ENCODE data around the gene CCDC198. TPM values are rescaled to one million over a fixed set of nuclear protein-coding genes. Genes with fewer than 3 reads are reported as not detected.

Gene CCDC198
- total RNA-seq, 2 donors from 2014 or later, result not detected

DNA sequence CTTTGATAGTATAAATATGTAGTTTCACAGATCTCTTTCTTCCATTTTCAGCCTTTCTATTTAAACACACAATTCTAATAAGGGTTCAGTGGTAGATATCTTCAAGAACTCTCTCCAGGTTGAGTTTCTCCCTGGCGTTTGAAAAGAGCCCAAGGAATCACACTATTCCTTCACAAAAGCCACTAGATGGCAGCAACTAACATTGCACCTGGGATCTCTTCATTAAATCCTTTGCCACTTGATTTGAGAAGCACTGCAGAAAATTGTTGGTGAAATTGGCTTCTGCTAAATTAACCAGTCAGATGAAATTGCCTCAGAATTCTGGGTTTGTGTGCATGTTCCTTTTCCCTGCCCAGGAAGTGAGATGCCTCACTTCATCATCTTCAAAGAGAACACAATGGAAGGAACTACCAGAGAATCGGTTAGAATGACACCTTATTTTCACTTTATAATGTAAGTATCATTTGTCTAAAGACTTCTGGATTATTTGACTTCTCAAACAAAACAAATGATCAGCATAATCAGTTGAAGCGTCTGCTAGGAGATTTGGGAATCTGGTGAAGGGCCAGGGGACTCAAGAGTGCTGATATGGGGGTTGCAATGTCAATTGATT lies 6.8 kb downstream of the CCDC198 start:
- no peak for DNase-seq
- H3K4me3 ChIP-seq (ENCODE audit: low read length), result no peak overlapping the region
- 25 to 47% methylated on average over 1 to 2 of the region's 3 CpGs for WGBS, 2 experiments (ENCODE audit: insufficient coverage in 1 of 2, insufficient read length in 1 of 2)

DNA sequence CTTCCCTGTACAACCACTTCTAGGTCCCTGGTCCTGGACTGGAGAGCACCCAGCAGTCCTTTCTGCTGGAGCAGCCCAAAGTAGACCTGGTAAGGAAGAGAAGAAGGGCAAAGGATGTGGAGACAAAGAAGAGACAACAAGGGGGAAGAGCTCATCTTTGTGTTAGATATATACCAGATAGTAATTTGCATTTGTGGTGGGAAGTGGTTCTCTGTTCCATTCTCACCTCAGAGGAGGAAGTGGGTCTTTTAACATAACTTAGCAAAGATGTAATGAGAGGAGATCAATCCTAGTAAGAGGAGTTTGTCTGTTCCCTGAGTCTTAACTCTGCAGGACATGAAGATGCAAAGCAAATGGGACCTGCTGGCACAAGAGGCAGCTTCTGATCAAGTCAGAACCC lies 8.0 kb downstream of the CCDC198 start:
- no peak overlapping the region for H3K9ac ChIP-seq (ENCODE audit: extremely low read depth, low read length, poor library complexity, severe bottlenecking)
- no peak for DNase-seq
- H3K27ac ChIP-seq (ENCODE audit: low read depth, low read length), result no peak overlapping the region
- Mint-ChIP-seq H3K27ac (no peak overlapping the region), H3K27me3 (ENCODE audit: insufficient read depth) (no peaks in the 10 kb centered on the region), H3K36me3 (ENCODE audit: low read depth) (no peaks in the 10 kb centered on the region), H3K9me3 (no peaks in the 10 kb centered on the region), H3K4me3 (no peak overlapping the region), H3K4me1 (peaks cover 6% of the 10 kb centered on the region)
- H3K4me3 ChIP-seq (ENCODE audit: low read length), result no peak overlapping the region
- H3K27me3 ChIP-seq (ENCODE audit: control insufficient read depth, insufficient read depth, low read length, poor library complexity, severe bottlenecking), result no peaks in the 10 kb centered on the region
- no peaks in the 10 kb centered on the region for H3K36me3 ChIP-seq (ENCODE audit: control insufficient read depth, insufficient read depth, low read length)
- peaks cover 4% of the 10 kb centered on the region for H3K4me1 ChIP-seq (ENCODE audit: control insufficient read depth, insufficient read depth, low read length)
- TF ChIP-seq, protein P1, sequence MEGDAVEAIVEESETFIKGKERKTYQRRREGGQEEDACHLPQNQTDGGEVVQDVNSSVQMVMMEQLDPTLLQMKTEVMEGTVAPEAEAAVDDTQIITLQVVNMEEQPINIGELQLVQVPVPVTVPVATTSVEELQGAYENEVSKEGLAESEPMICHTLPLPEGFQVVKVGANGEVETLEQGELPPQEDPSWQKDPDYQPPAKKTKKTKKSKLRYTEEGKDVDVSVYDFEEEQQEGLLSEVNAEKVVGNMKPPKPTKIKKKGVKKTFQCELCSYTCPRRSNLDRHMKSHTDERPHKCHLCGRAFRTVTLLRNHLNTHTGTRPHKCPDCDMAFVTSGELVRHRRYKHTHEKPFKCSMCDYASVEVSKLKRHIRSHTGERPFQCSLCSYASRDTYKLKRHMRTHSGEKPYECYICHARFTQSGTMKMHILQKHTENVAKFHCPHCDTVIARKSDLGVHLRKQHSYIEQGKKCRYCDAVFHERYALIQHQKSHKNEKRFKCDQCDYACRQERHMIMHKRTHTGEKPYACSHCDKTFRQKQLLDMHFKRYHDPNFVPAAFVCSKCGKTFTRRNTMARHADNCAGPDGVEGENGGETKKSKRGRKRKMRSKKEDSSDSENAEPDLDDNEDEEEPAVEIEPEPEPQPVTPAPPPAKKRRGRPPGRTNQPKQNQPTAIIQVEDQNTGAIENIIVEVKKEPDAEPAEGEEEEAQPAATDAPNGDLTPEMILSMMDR (conservative IDR thresholded peaks at IDR 0.05), result no peak
- H3K9me3 ChIP-seq (ENCODE audit: control insufficient read depth, low read length), result no peaks in the 10 kb centered on the region

More for the DNA sequence above, 6.8 kb downstream of the CCDC198 start:
- no peak overlapping the region for H3K27ac ChIP-seq (ENCODE audit: low read depth, low read length)
- H3K9ac ChIP-seq (ENCODE audit: extremely low read depth, low read length, poor library complexity, severe bottlenecking), result no peak overlapping the region
- H3K9me3 ChIP-seq (ENCODE audit: control insufficient read depth, low read length), result no peaks in the 10 kb centered on the region
- H3K27me3 ChIP-seq (ENCODE audit: control insufficient read depth, insufficient read depth, low read length, poor library complexity, severe bottlenecking), result no peaks in the 10 kb centered on the region
- no peaks in the 10 kb centered on the region for H3K36me3 ChIP-seq (ENCODE audit: control insufficient read depth, insufficient read depth, low read length)
- TF ChIP-seq, protein P1 (conservative IDR thresholded peaks at IDR 0.05), result peak; percentile 86
- peaks cover 4% of the 10 kb centered on the region for H3K4me1 ChIP-seq (ENCODE audit: control insufficient read depth, insufficient read depth, low read length)
- no peaks in the 10 kb centered on the region for H3K27me3 Mint-ChIP-seq (ENCODE audit: insufficient read depth)
- no peak overlapping the region for H3K4me3 Mint-ChIP-seq
- H3K27ac Mint-ChIP-seq, result no peak overlapping the region
- no peaks in the 10 kb centered on the region for H3K9me3 Mint-ChIP-seq
- H3K36me3 Mint-ChIP-seq (ENCODE audit: low read depth), result no peaks in the 10 kb centered on the region
- no peaks in the 10 kb centered on the region for H3K4me1 Mint-ChIP-seq

DNA sequence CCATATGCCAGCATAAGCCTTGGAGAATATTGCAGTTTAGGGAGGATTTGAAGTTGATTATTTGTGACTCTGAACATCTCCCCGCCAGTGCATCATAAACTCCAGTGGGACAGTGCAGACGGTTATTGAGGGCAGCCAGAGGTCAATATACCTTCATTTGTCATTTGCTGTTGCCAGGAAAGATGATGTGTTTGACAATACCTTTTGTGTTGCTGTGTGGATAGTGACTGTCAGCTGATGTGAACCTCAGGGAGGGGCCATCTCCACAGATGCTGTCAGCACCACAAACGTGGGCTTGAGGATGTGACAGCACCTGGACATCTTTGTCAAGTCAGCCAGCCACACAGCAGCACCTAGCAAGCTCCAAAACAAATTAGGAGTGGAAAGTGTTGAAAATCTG lies 11.5 kb downstream of the CCDC198 start:
- H3K4me1 Mint-ChIP-seq, result peaks cover 10% of the 10 kb centered on the region
- H3K9me3 Mint-ChIP-seq, result no peaks in the 10 kb centered on the region
- no peak overlapping the region for H3K27ac Mint-ChIP-seq
- no peak overlapping the region for H3K4me3 ChIP-seq (ENCODE audit: low read length)
- peaks cover 5% of the 10 kb centered on the region for H3K27me3 Mint-ChIP-seq (ENCODE audit: insufficient read depth)
- TF ChIP-seq, protein P1 (conservative IDR thresholded peaks at IDR 0.05), result no peak
- H3K9me3 ChIP-seq (ENCODE audit: control insufficient read depth, low read length), result no peaks in the 10 kb centered on the region
- H3K9ac ChIP-seq (ENCODE audit: extremely low read depth, low read length, poor library complexity, severe bottlenecking), result no peak overlapping the region
- no peaks in the 10 kb centered on the region for H3K36me3 ChIP-seq (ENCODE audit: control insufficient read depth, insufficient read depth, low read length)
- no peaks in the 10 kb centered on the region for H3K27me3 ChIP-seq (ENCODE audit: control insufficient read depth, insufficient read depth, low read length, poor library complexity, severe bottlenecking)
- WGBS, 2 experiments (ENCODE audit: insufficient coverage in 1 of 2, insufficient read length in 1 of 2), result 81 to 100% methylated on average over 2 to 3 of the region's 3 CpGs
- H3K4me3 Mint-ChIP-seq, result no peak overlapping the region
- DNase-seq, result no peak
- no peak overlapping the region for H3K27ac ChIP-seq (ENCODE audit: low read depth, low read length)
- H3K36me3 Mint-ChIP-seq (ENCODE audit: low read depth), result no peaks in the 10 kb centered on the region
- peaks cover 4% of the 10 kb centered on the region for H3K4me1 ChIP-seq (ENCODE audit: control insufficient read depth, insufficient read depth, low read length)
